ENCODE measurements around the gene TPK1. TPM values are rescaled to one million over a fixed set of nuclear protein-coding genes. Genes with fewer than 3 reads are reported as not detected.
"Not testable (repeated sequence)": the region's sequence is repeated elsewhere in the genome, so short reads cannot be mapped to it uniquely, and the experiment has no call there.

The TPK1 gene
- total RNA-seq, 2 experiments from 2014 or later: 15.5 to 15.8 TPM

- intact Hi-C loops (cut with micrococcal nuclease): no loop called here
- ChIA-PET POLR2A (interaction anchor here (0.7 to 3.8 kb wide), 6 partner anchors 9 to 127 kb away, joined by 3 to 42 read pairs (median 4); partner anchors contain the start of gene TPK1), CTCF (interaction anchor here (0.7 to 2.2 kb wide), 5 partner anchors 12 to 74 kb away, joined by 3 to 11 read pairs (median 4); partner anchors contain the start of gene TPK1)
- DNase-seq (peak; percentile 62), ATAC-seq (peak; percentile 91)
- Mint-ChIP-seq H3K9me3 (peaks cover 1% of the 10 kb centered on the region), H3K27ac (peak overlapping the region; percentile 92), H3K4me1 (ENCODE audit: low read depth) (peaks cover 59% of the 10 kb centered on the region), H3K36me3 (ENCODE audit: low read depth) (peaks cover 16% of the 10 kb centered on the region), H3K4me3 (peak overlapping the region; percentile 64), H3K27me3 (no peaks in the 10 kb centered on the region)
- TF ChIP-seq, protein P1, sequence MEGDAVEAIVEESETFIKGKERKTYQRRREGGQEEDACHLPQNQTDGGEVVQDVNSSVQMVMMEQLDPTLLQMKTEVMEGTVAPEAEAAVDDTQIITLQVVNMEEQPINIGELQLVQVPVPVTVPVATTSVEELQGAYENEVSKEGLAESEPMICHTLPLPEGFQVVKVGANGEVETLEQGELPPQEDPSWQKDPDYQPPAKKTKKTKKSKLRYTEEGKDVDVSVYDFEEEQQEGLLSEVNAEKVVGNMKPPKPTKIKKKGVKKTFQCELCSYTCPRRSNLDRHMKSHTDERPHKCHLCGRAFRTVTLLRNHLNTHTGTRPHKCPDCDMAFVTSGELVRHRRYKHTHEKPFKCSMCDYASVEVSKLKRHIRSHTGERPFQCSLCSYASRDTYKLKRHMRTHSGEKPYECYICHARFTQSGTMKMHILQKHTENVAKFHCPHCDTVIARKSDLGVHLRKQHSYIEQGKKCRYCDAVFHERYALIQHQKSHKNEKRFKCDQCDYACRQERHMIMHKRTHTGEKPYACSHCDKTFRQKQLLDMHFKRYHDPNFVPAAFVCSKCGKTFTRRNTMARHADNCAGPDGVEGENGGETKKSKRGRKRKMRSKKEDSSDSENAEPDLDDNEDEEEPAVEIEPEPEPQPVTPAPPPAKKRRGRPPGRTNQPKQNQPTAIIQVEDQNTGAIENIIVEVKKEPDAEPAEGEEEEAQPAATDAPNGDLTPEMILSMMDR (IDR thresholded peaks at IDR 0.05): no peak
Measured at GRCh38 chr7:144812379-144813283, 23.2 kb downstream of the TPK1 start.

GRCh38 chr7:144805627-144806239, 30.1 kb downstream of the TPK1 start:
- no peak overlapping the region for H3K27ac Mint-ChIP-seq
- ChIA-PET POLR2A (interaction anchor here (0.7 to 1.5 kb wide), 2 partner anchors 12 to 30 kb away, joined by 3 to 5 read pairs; partner anchors contain the start of gene TPK1), CTCF (no interaction called here)
- DNase-seq (no peak), ATAC-seq (no peak)
- TF ChIP-seq, protein P1 (IDR thresholded peaks at IDR 0.05): no peak
- intact Hi-C loops (cut with micrococcal nuclease): no loop called here
- H3K4me3 Mint-ChIP-seq: no peak overlapping the region
- H3K9me3 Mint-ChIP-seq: peaks cover 9% of the 10 kb centered on the region
- H3K36me3 Mint-ChIP-seq (ENCODE audit: low read depth): peaks cover 32% of the 10 kb centered on the region
- peaks cover 40% of the 10 kb centered on the region for H3K4me1 Mint-ChIP-seq (ENCODE audit: low read depth)
- H3K27me3 Mint-ChIP-seq: no peaks in the 10 kb centered on the region

DNA sequence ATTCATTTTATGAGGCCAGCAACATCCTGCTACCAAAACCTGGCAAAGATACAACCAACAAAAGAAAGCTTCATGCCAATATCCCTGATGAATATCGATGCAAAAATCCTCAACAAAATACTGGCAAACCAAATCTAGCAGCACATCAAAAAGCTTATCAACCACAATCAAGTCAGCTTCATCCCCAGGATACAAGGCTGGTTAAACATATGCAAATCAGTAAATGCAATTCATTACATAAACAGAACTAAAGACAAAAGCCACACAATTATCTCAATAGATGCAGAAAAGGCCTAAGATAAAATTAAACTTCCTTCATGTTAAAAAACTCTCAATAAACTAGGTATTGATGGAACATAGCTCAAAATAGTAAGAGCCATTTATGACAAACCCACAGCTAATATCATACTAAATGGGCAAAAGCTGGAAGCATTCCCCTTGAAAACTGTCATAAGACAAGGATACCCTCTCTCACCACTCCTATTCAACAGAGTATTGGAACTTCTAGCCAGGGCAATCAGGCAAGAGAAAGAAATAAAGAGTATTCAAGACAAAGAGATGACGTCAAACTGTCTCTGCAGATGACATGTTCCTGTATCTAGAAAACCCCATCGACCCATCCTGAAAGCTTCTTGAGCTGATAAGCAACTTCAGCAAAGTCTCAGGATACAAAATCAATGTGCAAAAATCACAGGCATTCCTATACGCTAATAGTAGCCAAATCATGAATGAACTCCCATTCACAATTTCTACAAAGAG, 35.0 kb downstream of the TPK1 start:
- intact Hi-C loops (cut with micrococcal nuclease); H3K4me3 Mint-ChIP-seq: not testable (repeated sequence)

DNA sequence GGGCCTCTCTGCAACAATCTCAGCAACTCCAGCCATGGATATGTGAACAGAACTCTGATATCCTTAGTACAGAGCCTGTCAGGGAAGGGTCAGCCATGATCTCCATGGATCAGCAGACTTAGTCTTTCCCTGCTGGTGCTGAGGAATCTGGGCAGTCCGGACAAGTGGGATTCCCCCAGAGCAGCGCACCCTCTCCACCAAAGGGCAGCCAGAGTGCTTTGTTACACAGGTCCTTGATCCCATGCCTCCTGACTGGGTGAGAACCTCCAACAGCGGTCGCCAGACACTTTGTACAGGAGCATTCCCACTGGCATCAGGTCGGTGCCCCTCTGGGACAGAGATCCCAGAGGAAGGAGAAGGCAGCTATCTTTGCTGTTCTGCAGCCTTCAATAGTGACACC, 38.9 kb downstream of the TPK1 start:
- TF ChIP-seq, protein P1 (IDR thresholded peaks at IDR 0.05): no peak
- intact Hi-C loops (cut with micrococcal nuclease): no loop called here
- Mint-ChIP-seq H3K9me3 (peaks cover 25% of the 10 kb centered on the region), H3K4me3 (no peak overlapping the region), H3K27ac (no peak overlapping the region), H3K36me3 (ENCODE audit: low read depth) (peaks cover 38% of the 10 kb centered on the region), H3K4me1 (ENCODE audit: low read depth) (peaks cover 26% of the 10 kb centered on the region), H3K27me3 (no peaks in the 10 kb centered on the region)
- CTCF ChIA-PET: no interaction called here
- POLR2A ChIA-PET: no interaction called here
- no peak for DNase-seq
- ATAC-seq: no peak

More for the DNA sequence above, 35.0 kb downstream of the TPK1 start:
- not testable (repeated sequence) for DNase-seq, H3K27ac Mint-ChIP-seq, ATAC-seq, H3K27me3 Mint-ChIP-seq
- ChIA-PET POLR2A (interaction anchor here (1.1 kb wide), 2 partner anchors 31 to 34 kb away, joined by 3 read pairs; no protein-coding TSS in a partner anchor), CTCF (interaction anchor here (1.3 to 3.3 kb wide), 3 partner anchors 11 to 33 kb away, joined by 3 to 10 read pairs (median 4); no protein-coding TSS in a partner anchor)
- Mint-ChIP-seq H3K4me1 (ENCODE audit: low read depth) (peaks cover 32% of the 10 kb centered on the region), H3K9me3 (peaks cover 28% of the 10 kb centered on the region), H3K36me3 (ENCODE audit: low read depth) (peaks cover 56% of the 10 kb centered on the region)

GRCh38 chr7:144792050-144792449, 43.8 kb downstream of the TPK1 start:
- intact Hi-C loops (cut with micrococcal nuclease): no loop called here
- peaks cover 8% of the 10 kb centered on the region for H3K4me1 Mint-ChIP-seq (ENCODE audit: low read depth)
- no peak overlapping the region for H3K27ac Mint-ChIP-seq
- no peak overlapping the region for H3K4me3 Mint-ChIP-seq
- ChIA-PET POLR2A (no interaction called here), CTCF (no interaction called here)
- no peaks in the 10 kb centered on the region for H3K9me3 Mint-ChIP-seq
- no peak for ATAC-seq
- H3K36me3 Mint-ChIP-seq (ENCODE audit: low read depth): peaks cover 7% of the 10 kb centered on the region
- no peaks in the 10 kb centered on the region for H3K27me3 Mint-ChIP-seq
- no peak for DNase-seq
- TF ChIP-seq, protein P1 (IDR thresholded peaks at IDR 0.05): no peak
